ENCODE results near the gene SNX30.

DNA sequence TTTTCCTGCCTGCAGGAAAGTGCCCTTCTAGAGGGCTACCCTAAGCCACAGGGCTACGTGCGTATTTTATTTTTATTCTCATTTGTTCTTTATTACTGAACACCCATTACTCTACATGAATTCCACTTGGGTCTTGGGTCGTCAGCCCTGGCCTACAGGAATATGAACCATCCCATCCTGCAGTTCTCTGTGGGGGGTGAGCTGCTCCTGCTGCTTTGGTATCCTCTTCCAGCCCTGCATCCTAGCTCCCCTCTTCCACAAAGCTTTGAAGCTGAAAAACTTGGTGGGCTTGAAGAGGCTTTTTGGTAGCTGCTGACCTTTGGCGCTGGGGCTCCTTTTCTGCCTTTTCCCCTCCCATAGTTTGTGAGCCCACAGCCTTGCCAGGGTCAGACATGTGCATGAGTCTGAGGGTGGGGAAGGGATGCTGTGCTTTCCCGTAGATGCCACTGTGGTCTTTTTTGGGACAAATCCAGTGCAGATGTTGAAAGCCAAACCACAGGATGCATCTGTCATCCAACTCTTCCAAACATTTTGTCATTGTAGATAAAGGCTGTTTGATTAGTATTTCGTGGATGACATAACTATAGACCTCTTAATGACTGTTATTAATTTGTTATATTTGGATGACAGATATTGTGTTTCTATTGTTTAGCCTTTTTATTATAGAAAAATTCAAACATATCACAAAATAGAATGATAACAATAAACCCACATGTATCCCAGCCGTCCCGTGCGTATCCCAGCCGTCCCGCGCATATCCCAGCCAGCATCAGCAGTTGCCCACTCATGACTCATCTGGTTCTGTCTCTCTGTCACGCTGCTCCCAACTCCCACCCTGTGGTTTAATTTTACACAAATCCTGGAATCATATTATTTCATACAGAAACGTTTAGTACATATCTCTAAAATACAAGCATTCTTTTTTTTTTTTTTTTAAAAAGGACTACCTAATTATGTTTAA is 96.2 kb downstream of the SNX30 start:
- TF ChIP-seq, protein P1, sequence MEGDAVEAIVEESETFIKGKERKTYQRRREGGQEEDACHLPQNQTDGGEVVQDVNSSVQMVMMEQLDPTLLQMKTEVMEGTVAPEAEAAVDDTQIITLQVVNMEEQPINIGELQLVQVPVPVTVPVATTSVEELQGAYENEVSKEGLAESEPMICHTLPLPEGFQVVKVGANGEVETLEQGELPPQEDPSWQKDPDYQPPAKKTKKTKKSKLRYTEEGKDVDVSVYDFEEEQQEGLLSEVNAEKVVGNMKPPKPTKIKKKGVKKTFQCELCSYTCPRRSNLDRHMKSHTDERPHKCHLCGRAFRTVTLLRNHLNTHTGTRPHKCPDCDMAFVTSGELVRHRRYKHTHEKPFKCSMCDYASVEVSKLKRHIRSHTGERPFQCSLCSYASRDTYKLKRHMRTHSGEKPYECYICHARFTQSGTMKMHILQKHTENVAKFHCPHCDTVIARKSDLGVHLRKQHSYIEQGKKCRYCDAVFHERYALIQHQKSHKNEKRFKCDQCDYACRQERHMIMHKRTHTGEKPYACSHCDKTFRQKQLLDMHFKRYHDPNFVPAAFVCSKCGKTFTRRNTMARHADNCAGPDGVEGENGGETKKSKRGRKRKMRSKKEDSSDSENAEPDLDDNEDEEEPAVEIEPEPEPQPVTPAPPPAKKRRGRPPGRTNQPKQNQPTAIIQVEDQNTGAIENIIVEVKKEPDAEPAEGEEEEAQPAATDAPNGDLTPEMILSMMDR (IDR thresholded peaks at IDR 0.05), result no peak
- no peak for TF ChIP-seq POLR2A (IDR thresholded peaks at IDR 0.05)

Data from esophagus squamous epithelium (tissue), 4 donors.